Measurements from ENCODE around the gene RPS25. TPM values are rescaled to one million over a fixed set of nuclear protein-coding genes. Genes with fewer than 3 reads are reported as not detected.

Gene RPS25
- total and polyA plus RNA-seq, 10 of the 15 experiments (the other 5 are each of a cell fraction or from before 2014, with no cell fraction given), result 886 to 3,746 (median 3,066) TPM

DNA sequence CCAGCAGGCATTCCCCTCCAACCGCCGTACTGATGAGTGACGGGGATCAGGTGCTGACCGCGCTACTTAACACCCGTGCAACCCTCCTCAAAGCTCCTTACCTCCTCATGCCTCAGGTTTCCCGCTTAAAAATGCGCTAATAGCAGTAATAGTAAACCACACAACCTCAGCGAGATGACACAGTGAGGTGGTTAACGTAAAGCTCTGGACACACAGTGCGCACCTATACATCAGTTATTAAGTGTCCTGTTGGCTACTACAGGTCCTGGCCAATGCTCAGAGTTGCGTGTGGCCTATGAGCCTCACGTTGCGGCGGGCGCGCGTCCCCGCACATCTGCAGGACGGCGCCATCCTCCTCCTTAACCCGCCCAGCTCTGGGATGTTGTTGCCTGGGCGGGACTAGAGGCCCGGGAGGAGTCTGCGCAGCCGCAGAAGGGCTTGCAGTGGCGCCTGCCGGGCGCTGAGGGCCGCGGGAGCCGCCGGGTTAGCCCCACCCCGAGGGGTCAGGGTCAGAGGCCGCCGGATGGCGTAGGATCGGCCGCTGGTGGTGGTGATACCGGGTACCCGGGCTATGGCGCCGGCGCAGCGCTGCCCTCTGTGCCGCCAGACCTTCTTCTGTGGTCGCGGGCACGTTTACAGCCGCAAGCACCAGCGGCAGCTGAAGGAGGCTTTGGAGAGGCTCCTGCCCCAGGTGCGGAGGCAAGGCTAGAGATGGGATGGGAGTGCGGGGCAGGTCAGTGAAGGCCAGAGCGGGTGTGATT, 20.3 kb downstream of the RPS25 start, which contains the start of gene CENATAC (continued):
- TF ChIP-seq E2F4 (IDR thresholded peaks at IDR 0.05; ENCODE audit: low read depth, low read length) (no peak), RFX5 (IDR thresholded peaks at IDR 0.05; ENCODE audit: low read depth, low read length) (peak; percentile 28; the same call in 1 of the 2 replicates), ETV6 (conservative IDR thresholded peaks at IDR 0.05 in 1 of 2, IDR thresholded peaks at IDR 0.05 in 1 of 2; ENCODE audit: borderline replicate concordance in 1 of 2, low read depth in 1 of 2) (no peak), TARDBP (IDR thresholded peaks at IDR 0.05; ENCODE audit: borderline replicate concordance) (0 out of 2 replicates have a peak, but pooled peaks have one; percentile 25), MEF2A (IDR thresholded peaks at IDR 0.05; ENCODE audit: insufficient read depth, low read depth, low read length) (0 out of 2 replicates have a peak, but pooled peaks have one; percentile 20), PRDM15 (CRISPR knock-in tag; IDR thresholded peaks at IDR 0.05) (no peak), KLF5 (IDR thresholded peaks at IDR 0.05; ENCODE audit: partially characterized antibody) (peak; percentile 23), STAT3 (IDR thresholded peaks at IDR 0.05; ENCODE audit: low read depth, low read length) (no peak), CEBPB (IDR thresholded peaks at IDR 0.05; ENCODE audit: borderline replicate concordance in 1 of 2, low read depth in 2 of 2, low read length in 2 of 2) (no peak), BCL11A (IDR thresholded peaks at IDR 0.05; ENCODE audit: low read depth, low read length) (no peak), RAD51 (IDR thresholded peaks at IDR 0.05) (no peak), SMAD5 (IDR thresholded peaks at IDR 0.05; ENCODE audit: low read depth) (peak; percentile 81), BACH1 (IDR thresholded peaks at IDR 0.05; ENCODE audit: borderline replicate concordance) (no peak)
- TF ChIP-seq, protein P1, sequence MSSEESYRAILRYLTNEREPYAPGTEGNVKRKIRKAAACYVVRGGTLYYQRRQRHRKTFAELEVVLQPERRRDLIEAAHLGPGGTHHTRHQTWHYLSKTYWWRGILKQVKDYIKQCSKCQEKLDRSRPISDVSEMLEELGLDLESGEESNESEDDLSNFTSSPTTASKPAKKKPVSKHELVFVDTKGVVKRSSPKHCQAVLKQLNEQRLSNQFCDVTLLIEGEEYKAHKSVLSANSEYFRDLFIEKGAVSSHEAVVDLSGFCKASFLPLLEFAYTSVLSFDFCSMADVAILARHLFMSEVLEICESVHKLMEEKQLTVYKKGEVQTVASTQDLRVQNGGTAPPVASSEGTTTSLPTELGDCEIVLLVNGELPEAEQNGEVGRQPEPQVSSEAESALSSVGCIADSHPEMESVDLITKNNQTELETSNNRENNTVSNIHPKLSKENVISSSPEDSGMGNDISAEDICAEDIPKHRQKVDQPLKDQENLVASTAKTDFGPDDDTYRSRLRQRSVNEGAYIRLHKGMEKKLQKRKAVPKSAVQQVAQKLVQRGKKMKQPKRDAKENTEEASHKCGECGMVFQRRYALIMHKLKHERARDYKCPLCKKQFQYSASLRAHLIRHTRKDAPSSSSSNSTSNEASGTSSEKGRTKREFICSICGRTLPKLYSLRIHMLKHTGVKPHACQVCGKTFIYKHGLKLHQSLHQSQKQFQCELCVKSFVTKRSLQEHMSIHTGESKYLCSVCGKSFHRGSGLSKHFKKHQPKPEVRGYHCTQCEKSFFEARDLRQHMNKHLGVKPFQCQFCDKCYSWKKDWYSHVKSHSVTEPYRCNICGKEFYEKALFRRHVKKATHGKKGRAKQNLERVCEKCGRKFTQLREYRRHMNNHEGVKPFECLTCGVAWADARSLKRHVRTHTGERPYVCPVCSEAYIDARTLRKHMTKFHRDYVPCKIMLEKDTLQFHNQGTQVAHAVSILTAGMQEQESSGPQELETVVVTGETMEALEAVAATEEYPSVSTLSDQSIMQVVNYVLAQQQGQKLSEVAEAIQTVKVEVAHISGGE (CRISPR knock-in tag; IDR thresholded peaks at IDR 0.05), result no peak
- TF ChIP-seq, protein P2, sequence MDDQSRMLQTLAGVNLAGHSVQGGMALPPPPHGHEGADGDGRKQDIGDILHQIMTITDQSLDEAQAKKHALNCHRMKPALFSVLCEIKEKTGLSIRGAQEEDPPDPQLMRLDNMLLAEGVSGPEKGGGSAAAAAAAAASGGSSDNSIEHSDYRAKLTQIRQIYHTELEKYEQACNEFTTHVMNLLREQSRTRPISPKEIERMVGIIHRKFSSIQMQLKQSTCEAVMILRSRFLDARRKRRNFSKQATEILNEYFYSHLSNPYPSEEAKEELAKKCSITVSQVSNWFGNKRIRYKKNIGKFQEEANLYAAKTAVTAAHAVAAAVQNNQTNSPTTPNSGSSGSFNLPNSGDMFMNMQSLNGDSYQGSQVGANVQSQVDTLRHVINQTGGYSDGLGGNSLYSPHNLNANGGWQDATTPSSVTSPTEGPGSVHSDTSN (IDR thresholded peaks at IDR 0.05; ENCODE audit: insufficient replicate concordance, low read depth, low read length), result no peak
- TF ChIP-seq, protein P3, sequence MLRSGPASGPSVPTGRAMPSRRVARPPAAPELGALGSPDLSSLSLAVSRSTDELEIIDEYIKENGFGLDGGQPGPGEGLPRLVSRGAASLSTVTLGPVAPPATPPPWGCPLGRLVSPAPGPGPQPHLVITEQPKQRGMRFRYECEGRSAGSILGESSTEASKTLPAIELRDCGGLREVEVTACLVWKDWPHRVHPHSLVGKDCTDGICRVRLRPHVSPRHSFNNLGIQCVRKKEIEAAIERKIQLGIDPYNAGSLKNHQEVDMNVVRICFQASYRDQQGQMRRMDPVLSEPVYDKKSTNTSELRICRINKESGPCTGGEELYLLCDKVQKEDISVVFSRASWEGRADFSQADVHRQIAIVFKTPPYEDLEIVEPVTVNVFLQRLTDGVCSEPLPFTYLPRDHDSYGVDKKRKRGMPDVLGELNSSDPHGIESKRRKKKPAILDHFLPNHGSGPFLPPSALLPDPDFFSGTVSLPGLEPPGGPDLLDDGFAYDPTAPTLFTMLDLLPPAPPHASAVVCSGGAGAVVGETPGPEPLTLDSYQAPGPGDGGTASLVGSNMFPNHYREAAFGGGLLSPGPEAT (IDR thresholded peaks at IDR 0.05; ENCODE audit: low read depth), result peak; percentile 48; the same call in 1 of the 2 replicates
